PC-9 (cell line): ENCODE results near the gene CHRNA4.

Experiments used
- EZH2 ChIP-seq: fragments of 200-600 bp; sonication (generic); IDR thresholded peaks from 2 replicates; pipeline ENCODE4 v1.8.0; 2017; ENCODE audit warnings: antibody characterized with exemption, low read depth
- TF ChIP-seq, protein P1 (sequence below): fragments of 200-600 bp; sonication (generic); conservative IDR thresholded peaks from 2 replicates; pipeline ENCODE4 v1.6.1; 2017; ENCODE audit warnings: mixed run types, antibody characterized with exemption, mild to moderate bottlenecking, moderate library complexity

DNA sequence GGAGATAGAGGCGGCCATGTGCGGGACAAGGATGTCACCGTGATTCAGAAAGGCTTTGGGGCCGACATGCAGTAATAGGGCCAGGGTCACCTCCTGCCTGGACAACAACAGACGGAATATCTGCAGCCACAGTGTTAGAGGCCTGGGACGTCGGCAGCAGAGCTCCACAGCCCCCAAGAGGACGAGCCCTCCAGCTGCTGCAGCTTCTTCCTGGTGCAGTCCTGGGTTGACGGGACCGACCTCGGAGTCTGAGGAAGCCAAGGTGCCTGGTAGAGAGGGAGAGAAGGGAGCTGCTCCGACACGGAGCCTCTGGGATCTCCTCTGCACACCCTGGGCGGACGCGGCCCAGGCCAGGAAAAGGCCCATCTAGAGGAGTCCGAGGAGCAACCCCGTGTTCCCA, 23.2 kb upstream of the CHRNA4 start:
- TF ChIP-seq, protein P1, sequence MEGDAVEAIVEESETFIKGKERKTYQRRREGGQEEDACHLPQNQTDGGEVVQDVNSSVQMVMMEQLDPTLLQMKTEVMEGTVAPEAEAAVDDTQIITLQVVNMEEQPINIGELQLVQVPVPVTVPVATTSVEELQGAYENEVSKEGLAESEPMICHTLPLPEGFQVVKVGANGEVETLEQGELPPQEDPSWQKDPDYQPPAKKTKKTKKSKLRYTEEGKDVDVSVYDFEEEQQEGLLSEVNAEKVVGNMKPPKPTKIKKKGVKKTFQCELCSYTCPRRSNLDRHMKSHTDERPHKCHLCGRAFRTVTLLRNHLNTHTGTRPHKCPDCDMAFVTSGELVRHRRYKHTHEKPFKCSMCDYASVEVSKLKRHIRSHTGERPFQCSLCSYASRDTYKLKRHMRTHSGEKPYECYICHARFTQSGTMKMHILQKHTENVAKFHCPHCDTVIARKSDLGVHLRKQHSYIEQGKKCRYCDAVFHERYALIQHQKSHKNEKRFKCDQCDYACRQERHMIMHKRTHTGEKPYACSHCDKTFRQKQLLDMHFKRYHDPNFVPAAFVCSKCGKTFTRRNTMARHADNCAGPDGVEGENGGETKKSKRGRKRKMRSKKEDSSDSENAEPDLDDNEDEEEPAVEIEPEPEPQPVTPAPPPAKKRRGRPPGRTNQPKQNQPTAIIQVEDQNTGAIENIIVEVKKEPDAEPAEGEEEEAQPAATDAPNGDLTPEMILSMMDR, result no peak
- TF ChIP-seq EZH2, result 0 out of 2 replicates have a peak, but pooled peaks have one; percentile 45
